DND-41 (cell line): ENCODE measurements around the gene TIGD2.
"Not testable (repeated sequence)": the region's sequence is repeated elsewhere in the genome, so short reads cannot be mapped to it uniquely, and the experiment has no call there.

ENCODE experiments used
- ATAC-seq: fragments of 200-7000 bp; cut with Tn5 transposase; 3 replicates; pipeline ENCODE4 v1.9.1; 2021; ENCODE audit warnings: low read depth; ENCODE audit not compliant: insufficient read depth
- DNase-seq: peaks from one replicate; pipeline ENCODE4 v3.0.0-alpha.2; 2020
- H2AFZ ChIP-seq: 2 replicates; pipeline ENCODE4 v1.6.0; 2012; ENCODE audit warnings: low read depth, low read length
- H3K27ac ChIP-seq: 2 replicates; pipeline ENCODE4 v1.5.1; 2012; ENCODE audit warnings: low read length, inconsistent platforms
- H3K27me3 ChIP-seq: fragments of 200-600 bp; sonication (generic); 2 replicates; pipeline ENCODE4 v1.6.0; 2012; ENCODE audit warnings: low read length, mild to moderate bottlenecking, inconsistent platforms; ENCODE audit not compliant: insufficient read depth, poor library complexity
- H3K36me3 ChIP-seq: 2 replicates; pipeline ENCODE4 v1.5.1; 2012; ENCODE audit warnings: low read length, inconsistent platforms; ENCODE audit not compliant: insufficient read depth
- H3K4me1 ChIP-seq: 2 replicates; pipeline ENCODE4 v1.5.1; 2012; ENCODE audit warnings: mild to moderate bottlenecking, low read length; ENCODE audit not compliant: insufficient read depth
- H3K4me2 ChIP-seq: 2 replicates; pipeline ENCODE4 v1.6.0; 2012; ENCODE audit warnings: mild to moderate bottlenecking, moderate library complexity, low read length, inconsistent platforms; ENCODE audit not compliant: insufficient read depth
- H3K4me3 ChIP-seq, 2 experiments: fragments of 200-600 bp in 1 of 2; shearing (Covaris generic) in 1 of 2; 2 replicates each; pipeline ENCODE4 v1.5.1; 2012 to 2016; ENCODE audit warnings: inconsistent platforms in 2 of 2, low read length in 2 of 2, mild to moderate bottlenecking in 2 of 2, low read depth in 1 of 2, moderate library complexity in 1 of 2
- H3K79me2 ChIP-seq: 2 replicates; pipeline ENCODE4 v1.6.0; 2012; ENCODE audit warnings: low read length, inconsistent platforms; ENCODE audit not compliant: insufficient read depth
- H3K9ac ChIP-seq: 2 replicates; pipeline ENCODE4 v1.6.0; 2012; ENCODE audit warnings: low read depth, mild to moderate bottlenecking, inconsistent platforms, low read length, moderate library complexity
- H3K9me3 ChIP-seq: 2 replicates; pipeline ENCODE4 v1.5.1; 2012; ENCODE audit warnings: low read length, moderate library complexity, mild to moderate bottlenecking, inconsistent platforms; ENCODE audit not compliant: insufficient read depth, severe bottlenecking
- H4K20me1 ChIP-seq: 2 replicates; pipeline ENCODE4 v1.6.0; 2012; ENCODE audit warnings: low read length; ENCODE audit not compliant: insufficient read depth
- EZH2 ChIP-seq: IDR thresholded peaks from 3 replicates; pipeline ENCODE4 v1.6.1; 2012; ENCODE audit warnings: borderline replicate concordance, low read depth, mild to moderate bottlenecking, moderate library complexity, low read length, inconsistent platforms; ENCODE audit not compliant: severe bottlenecking
- TF ChIP-seq, protein P1 (sequence below): IDR thresholded peaks from 2 replicates; pipeline ENCODE4 v1.5.1; 2012; ENCODE audit warnings: borderline replicate concordance, low read length, moderate library complexity, mild to moderate bottlenecking; ENCODE audit not compliant: poor library complexity, severe bottlenecking; ENCODE audit errors: extremely low read depth

The TIGD2 gene

DNA sequence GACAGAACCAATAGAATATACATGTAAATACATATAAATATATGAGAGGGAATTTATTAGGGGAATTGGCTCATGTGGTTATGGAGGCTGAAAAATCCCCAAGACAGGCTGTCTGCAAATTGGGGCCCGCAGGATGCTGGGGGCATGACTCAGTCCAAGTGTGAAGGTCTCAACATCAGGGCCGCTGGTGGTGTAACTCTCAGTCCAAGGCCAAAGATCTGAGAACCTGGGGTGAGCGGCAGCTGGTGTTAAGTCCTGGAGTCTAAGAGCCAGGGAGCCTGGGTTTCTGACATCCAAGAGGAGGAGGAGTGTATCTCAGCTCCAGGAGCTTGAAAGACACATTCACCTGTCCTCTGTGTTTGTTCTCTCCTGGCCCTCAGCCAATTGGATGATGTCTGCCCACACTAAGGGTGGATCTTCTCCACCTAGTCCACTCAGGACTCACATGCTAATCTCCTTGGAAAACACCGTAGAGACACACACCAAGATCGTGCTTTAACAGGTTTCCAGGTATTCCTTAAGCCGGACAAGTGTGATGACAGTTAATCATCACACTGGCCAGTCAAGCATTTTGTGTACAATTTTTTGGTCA lies 28.9 kb downstream of the TIGD2 start:
- ATAC-seq: no peak
- Histone ChIP-seq H4K20me1 (no peaks in the 10 kb centered on the region), H3K9ac (no peak overlapping the region), H3K9me3 (no peaks in the 10 kb centered on the region), H3K36me3 (no peaks in the 10 kb centered on the region), H3K27ac (no peak overlapping the region), H3K79me2 (no peaks in the 10 kb centered on the region), H3K27me3 (peaks cover 4% of the 10 kb centered on the region), H3K4me3 (no peak overlapping the region), H3K4me2 (no peak overlapping the region), H2AFZ (no peak overlapping the region), H3K4me1 (no peaks in the 10 kb centered on the region)
- DNase-seq: no peak
- no peak for TF ChIP-seq EZH2
- TF ChIP-seq, protein P1, sequence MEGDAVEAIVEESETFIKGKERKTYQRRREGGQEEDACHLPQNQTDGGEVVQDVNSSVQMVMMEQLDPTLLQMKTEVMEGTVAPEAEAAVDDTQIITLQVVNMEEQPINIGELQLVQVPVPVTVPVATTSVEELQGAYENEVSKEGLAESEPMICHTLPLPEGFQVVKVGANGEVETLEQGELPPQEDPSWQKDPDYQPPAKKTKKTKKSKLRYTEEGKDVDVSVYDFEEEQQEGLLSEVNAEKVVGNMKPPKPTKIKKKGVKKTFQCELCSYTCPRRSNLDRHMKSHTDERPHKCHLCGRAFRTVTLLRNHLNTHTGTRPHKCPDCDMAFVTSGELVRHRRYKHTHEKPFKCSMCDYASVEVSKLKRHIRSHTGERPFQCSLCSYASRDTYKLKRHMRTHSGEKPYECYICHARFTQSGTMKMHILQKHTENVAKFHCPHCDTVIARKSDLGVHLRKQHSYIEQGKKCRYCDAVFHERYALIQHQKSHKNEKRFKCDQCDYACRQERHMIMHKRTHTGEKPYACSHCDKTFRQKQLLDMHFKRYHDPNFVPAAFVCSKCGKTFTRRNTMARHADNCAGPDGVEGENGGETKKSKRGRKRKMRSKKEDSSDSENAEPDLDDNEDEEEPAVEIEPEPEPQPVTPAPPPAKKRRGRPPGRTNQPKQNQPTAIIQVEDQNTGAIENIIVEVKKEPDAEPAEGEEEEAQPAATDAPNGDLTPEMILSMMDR: no peak

DNA sequence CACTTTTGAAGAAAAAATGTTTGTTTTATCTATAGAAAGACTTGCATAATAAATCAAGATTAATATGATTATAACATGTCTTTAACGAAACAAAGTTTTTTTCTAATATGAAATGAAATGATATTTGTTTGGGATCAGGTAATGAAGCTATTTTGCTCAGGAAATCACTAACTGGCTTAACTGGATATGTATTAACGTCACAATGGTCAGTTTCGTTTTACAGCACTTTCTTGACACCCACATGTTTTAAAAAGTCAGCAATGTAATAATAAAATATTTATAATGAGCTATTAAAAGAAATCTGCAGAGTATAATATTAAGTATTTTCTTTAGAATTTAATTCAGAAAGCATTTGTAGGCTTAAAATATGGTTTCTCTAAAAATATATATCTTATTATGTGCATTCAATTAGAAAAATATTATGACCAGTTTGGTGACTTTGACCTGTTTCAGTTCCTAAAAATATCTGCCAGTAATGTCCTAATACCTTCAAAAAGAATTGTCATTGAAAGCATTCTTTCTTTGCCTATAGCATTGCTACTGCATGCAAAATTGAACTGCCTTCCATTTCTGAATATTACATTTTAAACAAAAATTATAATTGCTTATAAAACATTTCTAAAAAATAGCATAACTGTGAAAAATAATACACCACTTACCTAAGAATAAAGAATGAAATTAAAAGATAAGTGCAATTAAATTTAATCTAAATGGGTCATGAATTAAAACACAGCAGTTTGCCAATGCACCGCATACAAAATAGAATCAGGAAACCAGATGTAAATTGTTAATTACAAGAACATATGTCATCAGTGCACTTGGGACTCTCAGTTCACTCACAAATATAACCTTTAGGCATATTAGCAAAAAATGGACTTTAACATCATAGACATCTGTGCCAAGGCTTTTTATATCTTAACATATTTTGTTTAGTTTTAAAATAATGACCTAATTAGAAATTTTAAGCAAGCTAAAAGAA lies 31.6 kb downstream of the TIGD2 start:
- ATAC-seq (no peak), DNase-seq (no peak)
- Histone ChIP-seq H3K4me2 (no peak overlapping the region), H3K4me1 (no peaks in the 10 kb centered on the region), H3K79me2 (no peaks in the 10 kb centered on the region), H3K4me3 (no peak overlapping the region), H3K36me3 (no peaks in the 10 kb centered on the region), H3K9ac (no peak overlapping the region), H4K20me1 (no peaks in the 10 kb centered on the region), H2AFZ (no peak overlapping the region), H3K9me3 (no peaks in the 10 kb centered on the region), H3K27ac (no peak overlapping the region), H3K27me3 (peaks cover 4% of the 10 kb centered on the region)
- TF ChIP-seq, protein P1: no peak
- TF ChIP-seq EZH2: no peak

GRCh38 chr4:89144652-89145051 lies 33.3 kb downstream of the TIGD2 start:
- H3K9me3 ChIP-seq, ATAC-seq: not testable (repeated sequence)

DNA sequence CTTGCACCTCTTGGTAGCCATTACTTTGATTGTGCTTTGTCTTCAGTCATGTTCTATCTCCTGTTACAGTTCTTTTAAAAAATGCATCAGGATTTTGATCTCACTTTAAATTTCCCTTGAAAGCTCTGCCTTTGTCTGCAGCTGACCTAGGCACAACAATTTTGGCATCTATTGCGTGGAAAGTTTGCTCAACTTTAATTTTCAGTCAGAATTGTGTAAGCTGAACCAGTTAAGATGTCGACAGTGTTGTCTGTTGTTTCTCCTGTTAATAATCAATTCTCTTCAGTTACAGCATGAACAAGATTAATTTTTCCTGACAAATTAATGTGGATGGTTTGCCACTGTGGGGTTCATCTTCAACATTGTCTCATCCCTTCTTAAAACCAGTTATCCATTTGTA lies 34.9 kb downstream of the TIGD2 start:
- ATAC-seq: no peak
- Histone ChIP-seq H3K27ac (no peak overlapping the region), H3K9ac (no peak overlapping the region), H3K36me3 (no peaks in the 10 kb centered on the region), H2AFZ (no peak overlapping the region), H3K4me1 (no peaks in the 10 kb centered on the region), H3K9me3 (no peaks in the 10 kb centered on the region), H3K79me2 (no peaks in the 10 kb centered on the region), H3K27me3 (no peaks in the 10 kb centered on the region), H3K4me3 (no peak overlapping the region), H4K20me1 (no peaks in the 10 kb centered on the region), H3K4me2 (no peak overlapping the region)
- no peak for DNase-seq
- no peak for TF ChIP-seq EZH2
- TF ChIP-seq, protein P1: no peak

More at GRCh38 chr4:89144652-89145051, 33.3 kb downstream of the TIGD2 start:
- not testable (repeated sequence) for H3K79me2 ChIP-seq, H3K27me3 ChIP-seq, H3K4me1 ChIP-seq, H3K4me3 ChIP-seq, H3K4me2 ChIP-seq, DNase-seq, H2AFZ ChIP-seq, H3K36me3 ChIP-seq, H4K20me1 ChIP-seq, H3K27ac ChIP-seq, H3K9ac ChIP-seq
